ENCODE results near the gene SMIM20.

Gene SMIM20

GRCh38 chr4:25976780-25977179 is 62.8 kb downstream of the SMIM20 start:
- ChIA-PET POLR2A (no interaction called here), CTCF (interaction anchor here (1.2 kb wide), 1 partner anchor 48 kb away, joined by 3 read pairs; no protein-coding TSS in a partner anchor)
- DNase-seq (ENCODE audit: extremely low spot score) = no peak

DNA sequence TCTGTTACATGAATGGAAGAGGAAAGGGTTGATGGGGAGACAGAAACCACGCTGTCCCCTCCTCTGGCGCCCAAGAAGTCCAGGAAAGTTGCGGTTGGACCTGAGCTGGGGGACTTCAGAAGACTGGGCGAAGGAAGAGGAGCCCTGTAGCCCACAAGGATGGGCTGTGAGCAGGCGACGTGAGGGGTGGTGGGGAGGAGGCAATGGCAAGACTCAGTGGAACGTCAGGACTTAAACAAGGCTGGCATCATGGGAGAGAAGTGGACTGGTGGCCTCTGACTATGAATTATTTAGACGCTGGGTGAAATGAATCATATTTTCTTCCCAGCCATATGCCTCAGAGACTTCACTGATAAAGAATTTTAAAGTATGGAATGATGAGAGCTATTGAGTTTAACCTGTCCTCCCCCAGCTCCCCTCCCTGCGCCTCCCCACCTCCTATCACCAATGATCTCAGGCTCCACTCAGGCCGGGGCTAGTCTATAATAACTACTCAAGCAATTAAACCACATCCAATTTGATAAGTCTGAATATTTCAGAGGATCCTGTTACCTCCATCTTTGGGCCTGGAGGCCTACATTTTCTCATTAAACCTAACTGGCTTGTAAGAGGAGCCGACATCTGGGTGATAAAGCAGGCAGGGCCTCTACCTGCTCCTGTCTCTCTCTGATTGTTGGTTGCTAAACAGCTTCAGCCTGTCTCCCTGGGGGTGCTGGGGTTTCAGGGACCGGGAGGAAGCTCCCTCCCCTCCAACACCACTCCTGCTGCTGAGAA is 63.6 kb downstream of the SMIM20 start:
- ChIA-PET POLR2A (no interaction called here), CTCF (interaction anchor here (0.8 to 5.3 kb wide), 3 partner anchors 12 to 49 kb away, joined by 3 to 45 read pairs (median 3); no protein-coding TSS in a partner anchor)
- no peak for DNase-seq (ENCODE audit: extremely low spot score)
- no peak for TF ChIP-seq CTCF (IDR thresholded peaks at IDR 0.05; ENCODE audit: control extremely low read depth, extremely low read depth, low read depth, missing control alignments)

More at GRCh38 chr4:25976780-25977179, 62.8 kb downstream of the SMIM20 start:
- no peak for TF ChIP-seq CTCF (IDR thresholded peaks at IDR 0.05; ENCODE audit: control extremely low read depth, extremely low read depth, low read depth, missing control alignments)

GRCh38 chr4:25978327-25978726 is 64.3 kb downstream of the SMIM20 start:
- no peak for DNase-seq (ENCODE audit: extremely low spot score)
- no peak for TF ChIP-seq CTCF (IDR thresholded peaks at IDR 0.05; ENCODE audit: control extremely low read depth, extremely low read depth, low read depth, missing control alignments)
- POLR2A ChIA-PET = no interaction called here
- CTCF ChIA-PET = interaction anchor here (5.3 kb wide), 1 partner anchor 12 kb away, joined by 45 read pairs; no protein-coding TSS in a partner anchor
